RCC 7860 (cell line): ENCODE results near the gene MSH5.
"Not testable (repeated sequence)": the region's sequence is repeated elsewhere in the genome, so short reads cannot be mapped to it uniquely, and the experiment has no call there.

ENCODE experiments used
- DNase-seq: peaks from one replicate; pipeline ENCODE4 v3.0.0-alpha.2; 2015; ENCODE audit warnings: low spot score
- FAIRE-seq: peaks from 2 replicates; lab custom pipeline; 2012; peaks lifted over from hg19 to GRCh38; lab: Jason Lieb, UNC

The MSH5 gene

DNA sequence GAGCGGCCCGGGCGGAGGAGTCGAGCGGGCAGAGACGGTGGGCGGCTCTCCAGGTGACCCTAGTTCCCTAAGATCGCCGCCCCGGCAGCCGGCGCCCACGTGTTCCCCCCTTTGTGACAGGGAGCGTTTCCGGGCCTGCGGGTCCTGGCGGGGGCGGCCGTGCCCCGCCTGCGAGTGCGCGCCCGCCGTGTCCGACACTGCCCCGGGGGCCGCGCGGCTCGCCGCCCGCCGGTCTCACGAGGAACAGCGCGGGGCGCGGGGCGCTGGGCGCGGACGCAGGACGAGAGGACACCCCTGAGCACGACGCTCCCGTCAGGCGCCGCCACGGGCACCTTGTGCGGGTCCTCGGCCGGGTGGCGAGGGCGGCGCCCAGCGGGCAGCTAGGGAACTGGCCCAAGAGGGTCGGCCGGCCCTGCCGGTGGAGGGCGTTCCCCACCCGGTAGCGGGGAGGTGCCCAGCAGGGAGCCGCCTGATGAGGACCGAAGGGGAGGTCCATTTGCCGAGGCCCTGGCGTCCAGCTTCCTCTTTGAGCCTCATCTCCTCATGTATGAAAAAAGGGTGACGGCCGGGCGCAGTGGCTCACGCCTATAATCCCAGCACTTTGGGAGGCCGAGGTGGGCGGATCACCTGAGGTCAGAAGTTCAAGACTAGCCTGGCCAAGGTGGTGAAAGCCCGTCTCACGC is 56.0 kb downstream of the MSH5 start, which contains the start of gene VARS1:
VARS1 (minus strand) TSS at position 137 of the 683 bp plus-strand sequence. CDS start 535 bp downstream, outside the sequence.
- DNase-seq = peak; percentile 85
- no peak for FAIRE-seq

DNA sequence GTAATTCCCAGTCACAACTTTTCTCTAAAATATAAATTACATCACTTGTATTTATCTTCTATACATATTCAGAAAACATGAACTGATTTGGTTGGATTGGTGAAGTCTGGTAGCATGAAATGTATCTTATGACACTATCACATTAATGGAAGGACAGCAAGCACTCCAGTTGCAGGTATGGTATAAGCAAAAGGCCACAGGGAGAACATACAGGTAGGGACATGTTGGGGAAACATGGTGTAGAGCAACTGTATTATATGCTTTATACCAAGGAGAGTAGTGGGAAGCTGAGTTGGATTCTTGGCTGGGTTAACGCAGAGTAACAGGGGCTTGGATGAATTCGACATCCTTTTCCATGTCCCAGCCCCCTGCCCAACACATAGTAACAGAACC is 57.2 kb downstream of the MSH5 start:
- DNase-seq (no peak), FAIRE-seq (no peak)

DNA sequence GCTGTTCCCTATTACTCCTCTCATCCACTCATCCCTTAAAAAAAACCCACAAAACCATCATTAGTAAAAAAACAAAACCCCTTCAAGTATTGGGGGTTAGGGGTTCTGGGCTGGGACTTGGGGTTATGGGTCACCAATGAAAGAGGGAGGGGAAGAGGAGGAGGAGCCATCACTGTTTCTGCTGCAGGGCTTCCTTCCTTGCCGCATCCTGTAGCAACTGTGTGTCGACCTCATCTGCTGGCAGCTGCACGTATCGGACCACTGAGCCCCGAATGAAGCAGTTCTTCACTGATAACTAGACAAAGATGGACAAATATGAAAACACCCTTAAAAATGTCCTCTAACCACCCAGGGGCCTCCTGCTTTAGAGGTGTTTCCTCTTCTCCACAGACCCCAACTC is 57.8 kb downstream of the MSH5 start:
- FAIRE-seq (no peak), DNase-seq (no peak)

DNA sequence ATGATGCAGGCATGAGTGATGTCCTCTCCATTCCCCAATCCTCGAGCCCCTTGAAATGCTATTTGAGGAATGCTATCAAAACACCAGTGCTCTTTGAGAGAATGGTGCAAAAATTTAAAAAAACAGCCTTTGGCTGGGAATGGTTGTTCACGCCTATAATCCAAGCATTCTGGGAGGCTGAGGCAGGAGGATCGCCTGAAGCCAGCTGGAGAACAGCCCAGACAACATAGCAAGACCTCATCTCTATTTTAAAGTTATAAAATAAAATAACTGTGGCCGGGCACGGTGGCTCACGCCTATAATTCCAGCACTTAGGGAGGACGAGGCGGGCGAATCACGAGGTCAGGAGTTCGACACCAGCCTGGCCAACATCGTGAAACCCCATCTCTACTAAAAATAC is 60.0 kb downstream of the MSH5 start:
- no peak for DNase-seq

DNA sequence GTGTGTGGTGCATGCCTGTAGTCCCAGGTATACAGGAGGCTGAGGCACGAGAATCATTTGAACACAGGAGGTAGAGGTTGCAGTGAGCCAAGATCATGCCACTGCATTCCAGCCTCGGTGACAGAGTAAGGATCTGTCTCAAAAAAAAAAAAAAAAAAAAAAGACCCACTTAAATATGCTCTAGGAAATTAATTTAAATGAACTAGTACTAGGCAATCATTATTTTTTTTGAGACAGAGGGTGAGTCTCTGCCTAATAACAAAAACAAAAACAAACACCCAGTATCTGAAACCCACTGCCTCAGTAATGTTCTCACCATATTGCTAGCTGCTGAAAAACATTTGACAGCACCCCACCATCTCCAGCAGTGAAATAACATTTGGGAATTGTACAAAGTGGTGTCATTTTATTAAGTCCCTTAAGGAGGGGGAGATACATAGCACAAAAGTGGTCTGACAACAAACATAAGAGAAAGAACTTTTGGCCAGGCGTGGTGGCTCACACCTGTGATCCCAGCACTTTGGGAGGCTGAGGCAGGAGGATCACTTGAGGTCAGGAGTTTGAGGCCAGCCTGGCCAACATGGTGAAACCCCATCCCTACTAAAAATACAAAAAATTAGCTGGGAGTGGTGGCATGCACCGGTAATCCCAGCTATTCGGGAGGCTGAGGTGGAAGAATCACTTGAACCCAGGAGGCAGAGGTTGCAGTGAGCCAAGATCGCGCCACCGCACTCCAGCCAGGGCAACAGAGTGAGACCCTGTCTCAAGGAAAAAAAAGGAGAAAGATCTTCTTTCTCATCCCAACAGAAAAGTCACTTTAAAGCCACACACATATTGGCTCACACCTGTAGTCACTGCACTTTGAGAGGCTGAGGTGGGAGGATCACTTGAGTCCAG is 61.5 kb downstream of the MSH5 start:
- DNase-seq, FAIRE-seq: not testable (repeated sequence)

More for the DNA sequence above, 60.0 kb downstream of the MSH5 start:
- no peak for FAIRE-seq

DNA sequence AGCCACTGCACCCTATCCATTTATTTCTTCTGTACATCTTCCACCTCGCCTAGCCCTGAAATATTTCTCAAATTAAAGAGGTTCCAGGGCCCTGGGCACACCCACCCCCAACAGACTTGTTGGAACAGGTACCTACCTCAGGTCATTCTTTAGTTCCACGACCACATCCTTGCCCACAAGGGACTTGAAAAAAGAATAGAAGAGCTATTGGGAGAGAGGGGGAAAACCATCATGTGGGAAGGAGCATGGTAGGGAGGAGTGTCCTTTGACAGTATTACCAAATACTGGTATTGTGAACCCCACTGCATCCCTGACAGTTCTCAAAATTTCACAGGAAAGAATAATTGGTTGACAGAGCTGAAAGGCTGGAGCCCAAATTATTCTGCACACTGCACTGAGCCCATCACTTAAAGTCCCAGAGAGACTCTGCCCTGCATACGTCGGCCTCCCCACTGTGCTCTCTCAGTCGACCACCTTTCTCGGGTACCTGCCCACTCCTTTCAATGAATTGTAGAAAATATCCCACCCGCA is 66.2 kb downstream of the MSH5 start:
- DNase-seq (no peak), FAIRE-seq (no peak)

DNA sequence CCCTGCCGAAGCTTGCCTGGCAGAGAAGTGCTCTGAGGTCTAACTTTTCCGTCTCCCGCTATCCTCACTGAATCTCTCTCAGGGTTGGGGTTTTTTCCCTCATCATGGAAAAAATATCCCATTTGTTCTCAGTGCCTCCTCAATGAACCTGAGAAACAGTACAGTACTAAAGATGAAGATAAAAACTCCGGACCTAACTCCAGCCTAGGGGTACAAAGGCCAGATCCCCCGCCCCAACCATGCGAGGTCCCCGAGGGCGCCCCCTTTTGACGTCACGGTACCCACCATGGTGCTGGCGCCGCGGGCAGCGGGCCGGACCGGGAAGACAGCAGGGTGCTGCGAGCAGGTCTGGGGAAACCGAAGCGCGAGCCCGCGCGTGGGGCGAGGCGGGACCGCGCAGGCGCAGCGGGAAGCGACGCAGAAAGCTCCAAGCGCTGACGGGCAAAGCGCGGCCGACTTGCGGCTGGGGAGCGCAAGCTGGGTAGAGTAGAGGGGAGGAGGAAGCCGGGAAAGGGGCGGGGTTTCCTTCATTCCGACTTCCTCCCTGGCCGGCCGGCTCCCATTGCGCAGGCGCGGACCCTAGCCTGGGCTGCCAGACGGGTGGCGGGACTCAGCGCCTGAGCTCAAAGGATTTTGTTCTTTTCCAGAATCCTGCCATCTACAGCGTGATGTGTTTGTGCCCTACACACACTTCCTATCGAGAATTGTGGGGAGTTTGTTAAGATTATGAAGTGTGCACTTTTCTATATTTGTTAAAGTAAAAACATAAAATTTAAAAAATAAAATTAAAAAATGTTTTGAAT is 66.9 kb downstream of the MSH5 start, which contains the start of gene LSM2:
LSM2 (minus strand) TSS at position 497 of the 803 bp plus-strand sequence; CDS start at position 288, 209 bp downstream.
- peak; percentile 93 for DNase-seq
- peak; percentile 80 for FAIRE-seq

DNA sequence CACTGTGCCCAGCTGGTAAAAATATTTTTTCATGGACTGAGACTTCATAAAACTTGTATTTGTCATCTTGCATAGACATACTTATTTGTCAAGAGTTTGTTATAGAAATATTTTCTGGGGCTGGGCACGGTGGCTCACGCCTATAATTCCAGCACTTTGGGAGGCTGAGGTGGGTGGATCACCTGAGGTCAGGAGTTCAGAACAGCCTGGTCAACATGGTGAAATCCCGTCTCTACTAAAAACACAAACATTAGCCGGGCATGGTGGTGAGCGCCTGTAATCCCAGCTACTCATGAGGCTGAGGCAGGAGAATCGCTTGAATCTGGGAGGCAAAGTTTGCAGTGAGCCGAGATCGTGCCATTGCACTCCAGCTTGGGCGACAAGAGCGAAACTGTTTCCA is 68.8 kb downstream of the MSH5 start:
- not testable (repeated sequence) for FAIRE-seq, DNase-seq

DNA sequence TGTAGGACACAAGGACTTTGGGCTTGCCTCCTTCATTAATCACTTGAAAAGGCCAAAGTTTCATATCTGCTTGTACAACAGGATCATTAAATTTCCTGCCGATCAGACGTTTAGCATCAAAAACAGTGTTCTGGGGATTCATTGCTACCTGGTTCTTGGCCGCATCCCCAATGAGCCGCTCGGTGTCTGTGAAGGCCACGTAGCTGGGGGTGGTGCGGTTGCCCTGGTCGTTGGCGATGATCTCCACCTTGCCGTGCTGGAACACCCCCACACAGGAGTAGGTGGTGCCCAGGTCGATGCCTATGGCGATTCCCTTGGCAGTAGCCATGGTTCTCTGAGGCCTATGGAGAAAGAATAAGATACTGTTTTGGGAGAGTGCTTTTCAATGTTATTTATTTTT is 71.8 kb downstream of the MSH5 start:
- FAIRE-seq (no peak), DNase-seq (no peak)
